ENCODE measurements around the gene GCNT4. TPM values are rescaled to one million over a fixed set of nuclear protein-coding genes. Genes with fewer than 3 reads are reported as not detected.
"Not testable (repeated sequence)": the region's sequence is repeated elsewhere in the genome, so short reads cannot be mapped to it uniquely, and the experiment has no call there.

Gene GCNT4, protein sequence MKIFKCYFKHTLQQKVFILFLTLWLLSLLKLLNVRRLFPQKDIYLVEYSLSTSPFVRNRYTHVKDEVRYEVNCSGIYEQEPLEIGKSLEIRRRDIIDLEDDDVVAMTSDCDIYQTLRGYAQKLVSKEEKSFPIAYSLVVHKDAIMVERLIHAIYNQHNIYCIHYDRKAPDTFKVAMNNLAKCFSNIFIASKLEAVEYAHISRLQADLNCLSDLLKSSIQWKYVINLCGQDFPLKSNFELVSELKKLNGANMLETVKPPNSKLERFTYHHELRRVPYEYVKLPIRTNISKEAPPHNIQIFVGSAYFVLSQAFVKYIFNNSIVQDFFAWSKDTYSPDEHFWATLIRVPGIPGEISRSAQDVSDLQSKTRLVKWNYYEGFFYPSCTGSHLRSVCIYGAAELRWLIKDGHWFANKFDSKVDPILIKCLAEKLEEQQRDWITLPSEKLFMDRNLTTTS
- 0.02 and 0.03 TPM in 2 replicates for polyA plus RNA-seq (2012; rRNA removed)
- polyA plus RNA-seq (2012; cell fraction: cytosol; rRNA removed) = 0.04 TPM in 2 replicates
- polyA plus RNA-seq (2012; cell fraction: nucleus; rRNA removed) = 0.04 and 0.05 TPM in 2 replicates

DNA sequence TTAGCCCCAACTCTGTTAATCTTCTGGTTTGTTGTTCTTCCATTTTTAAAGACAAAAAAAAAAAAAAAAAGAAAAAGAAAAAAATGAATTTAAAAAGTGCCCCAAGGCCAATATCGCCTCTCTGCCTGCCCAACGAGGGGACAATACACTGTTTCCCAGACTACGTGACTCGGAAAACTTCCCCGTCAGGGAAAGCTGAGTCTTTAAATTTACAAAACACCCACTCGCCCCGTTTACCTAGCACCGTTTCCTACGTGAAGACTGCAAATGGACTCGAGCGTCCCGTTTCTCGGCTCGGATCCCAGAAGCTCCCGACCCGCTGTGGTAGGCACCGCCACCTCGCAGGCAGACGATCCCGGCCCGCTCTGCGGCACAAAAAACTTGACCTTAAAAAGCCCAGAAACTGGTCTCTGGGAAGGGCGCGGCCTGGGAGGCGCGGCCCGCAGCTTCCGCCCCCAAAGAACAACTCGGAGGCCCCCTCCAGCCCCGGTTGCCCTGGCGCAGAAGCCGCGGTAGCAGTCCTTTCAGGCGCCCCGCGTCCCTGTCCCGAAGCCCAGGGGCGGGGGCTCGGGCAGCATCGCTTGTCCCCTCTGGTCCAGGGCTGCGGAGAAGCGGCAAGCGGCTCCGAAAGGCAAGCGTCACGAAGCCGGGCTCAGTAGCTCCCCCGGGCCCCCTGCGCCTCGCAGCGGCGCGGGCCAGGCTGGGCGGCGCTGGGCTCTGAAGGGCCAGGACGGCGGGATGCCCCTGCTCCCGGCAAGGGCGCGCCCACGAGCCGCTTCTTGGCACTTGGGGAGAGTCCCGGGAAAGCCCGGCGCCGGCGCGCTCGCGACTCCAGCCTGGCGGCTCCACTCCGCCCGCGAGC is at the start of gene GCNT4:
TSS of gene GCNT4 (minus strand) at position 367 of the 862 bp plus-strand sequence. CDS start 22,521 bp downstream, outside the sequence.
- peak; percentile 76 for DNase-seq

DNA sequence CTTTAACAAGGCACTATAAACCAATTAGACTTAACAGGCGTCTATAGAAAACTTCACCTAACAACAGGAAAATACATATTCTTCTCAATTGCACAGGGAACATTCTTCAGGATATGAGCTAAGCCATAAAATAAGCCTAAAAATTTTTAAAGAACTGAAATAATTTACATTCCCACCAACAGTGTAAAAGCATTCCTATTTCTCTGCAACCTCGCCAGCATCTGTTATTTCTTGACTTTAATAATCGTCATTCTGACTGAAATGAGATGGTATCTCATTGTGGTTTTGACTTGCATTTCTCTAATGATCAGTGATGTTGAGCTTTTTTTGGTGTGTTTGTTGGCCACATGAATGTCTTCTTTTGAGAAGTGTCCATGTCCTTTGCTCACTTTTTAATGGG is 43.6 kb upstream of the GCNT4 start:
- H3K4me3 ChIP-seq (ENCODE audit: low read depth in 2 of 2, low read length in 1 of 2); POLR2A ChIA-PET; CTCF ChIA-PET; H3K79me2 ChIP-seq (ENCODE audit: insufficient read depth); H3F3A ChIP-seq (replicated peaks; ENCODE audit: insufficient read depth); H3K4me1 ChIP-seq (ENCODE audit: control insufficient read depth in 1 of 2, insufficient read depth in 2 of 2, low read depth in 1 of 2, low read length in 1 of 2); H3K9me2 ChIP-seq; DNase-seq; H3K4me2 ChIP-seq; H3K27ac ChIP-seq (ENCODE audit: low read depth in 2 of 2, low read length in 1 of 2); H3K9ac ChIP-seq; H2AFZ ChIP-seq (ENCODE audit: low read depth); H3K9me3 ChIP-seq; H3K27me3 ChIP-seq (ENCODE audit: insufficient read depth); H3K36me3 ChIP-seq (replicated peaks in 1 of 2; ENCODE audit: control insufficient read depth in 1 of 2, insufficient read depth in 2 of 2, low read length in 1 of 2); H4K20me1 ChIP-seq (ENCODE audit: insufficient read depth): not testable (repeated sequence)
- 23% methylated on average over 3 of the region's 3 CpGs for WGBS (ENCODE audit: low lambda C conversion rate)

More for the DNA sequence above, at the start of gene GCNT4:
- H3K27ac ChIP-seq (ENCODE audit: low read depth in 2 of 2, low read length in 1 of 2) = peak within 1 kb of the TSS in 1 of 2 experiments; percentile 42; a peak in 2 of 4 replicates
- H3K4me3 ChIP-seq (ENCODE audit: low read depth in 2 of 2, low read length in 1 of 2) = peak within 1 kb of the TSS; percentile 69 to 73
- POLR2A ChIA-PET = no interaction called here
- peak within 1 kb of the TSS; percentile 55; the same call in 1 of the 2 replicates for H3K9ac ChIP-seq
- H2AFZ ChIP-seq (ENCODE audit: low read depth) = peak within 1 kb of the TSS; percentile 95
- CTCF ChIA-PET = interaction anchor here (0.9 to 1.3 kb wide), 3 partner anchors 19 to 213 kb away, joined by 3 to 4 read pairs (median 3); partner anchors contain the start of gene ANKRD31
- no peaks in the 10 kb centered on the region for H4K20me1 ChIP-seq (ENCODE audit: insufficient read depth)
- no peaks in the 10 kb centered on the region for H3K9me3 ChIP-seq
- H3F3A ChIP-seq (replicated peaks; ENCODE audit: insufficient read depth) = peaks cover 11% of the 10 kb centered on the region
- H3K9me2 ChIP-seq = no peaks in the 10 kb centered on the region
- H3K36me3 ChIP-seq (replicated peaks in 1 of 2; ENCODE audit: control insufficient read depth in 1 of 2, insufficient read depth in 2 of 2, low read length in 1 of 2) = no peaks in the 10 kb centered on the region
- TF ChIP-seq, protein P1, sequence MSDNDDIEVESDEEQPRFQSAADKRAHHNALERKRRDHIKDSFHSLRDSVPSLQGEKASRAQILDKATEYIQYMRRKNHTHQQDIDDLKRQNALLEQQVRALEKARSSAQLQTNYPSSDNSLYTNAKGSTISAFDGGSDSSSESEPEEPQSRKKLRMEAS (IDR thresholded peaks at IDR 0.05; ENCODE audit: low read depth) = no peak
- TF ChIP-seq RXRA (IDR thresholded peaks at IDR 0.05; ENCODE audit: borderline replicate concordance, low read depth) = no peak
- TF ChIP-seq ELF1 (IDR thresholded peaks at IDR 0.05) = no peak
- no peak for TF ChIP-seq SMC3 (IDR thresholded peaks at IDR 0.05; ENCODE audit: low read depth, low read length)
- TF ChIP-seq TEAD4 (IDR thresholded peaks at IDR 0.05; ENCODE audit: borderline replicate concordance, insufficient read depth) = no peak
- TF ChIP-seq MXI1 (IDR thresholded peaks at IDR 0.05; ENCODE audit: low read depth, low read length) = no peak
- TF ChIP-seq FOXM1 (IDR thresholded peaks at IDR 0.05; ENCODE audit: low read depth) = no peak
- no peak for TF ChIP-seq YY1 (IDR thresholded peaks at IDR 0.05; ENCODE audit: low read depth)
- TF ChIP-seq RFX5 (IDR thresholded peaks at IDR 0.05; ENCODE audit: low read length) = no peak
- no peak for TF ChIP-seq NRF1 (IDR thresholded peaks at IDR 0.05; ENCODE audit: low read depth, low read length)
- peaks cover 0 to 5% of the 10 kb centered on the region in 2 experiments; a peak in 1 of 4 replicates for H3K4me1 ChIP-seq (ENCODE audit: control insufficient read depth in 1 of 2, insufficient read depth in 2 of 2, low read depth in 1 of 2, low read length in 1 of 2)
- WGBS (ENCODE audit: low lambda C conversion rate) = 12% methylated on average over 29 of the region's 74 CpGs
- no peaks in the 10 kb centered on the region for H3K27me3 ChIP-seq (ENCODE audit: insufficient read depth)
- peak within 1 kb of the TSS; percentile 90 for H3K4me2 ChIP-seq
- H3K79me2 ChIP-seq (ENCODE audit: insufficient read depth) = no peaks in the 10 kb centered on the region
